ENCODE data around the gene TLN1.

TLN1 gene

GRCh38 chr9:35745569-35745968 is 13.6 kb upstream of the TLN1 start:
- H3K27me3 ChIP-seq (ENCODE audit: insufficient read depth, low read length) = no peaks in the 10 kb centered on the region
- H3K4me3 ChIP-seq (ENCODE audit: low read depth, low read length, poor library complexity, severe bottlenecking) = peak overlapping the region; percentile 76
- peaks cover 29% of the 10 kb centered on the region for H3K79me2 ChIP-seq (ENCODE audit: insufficient read depth, low read length)
- peak overlapping the region; percentile 6; the same call in 1 of the 2 replicates for H3K9ac ChIP-seq (ENCODE audit: low read length)
- H3K4me1 ChIP-seq (ENCODE audit: insufficient read depth, low read length, severe bottlenecking) = peaks cover 36% of the 10 kb centered on the region
- H3K9me3 ChIP-seq (ENCODE audit: low read length) = no peaks in the 10 kb centered on the region
- TF ChIP-seq EZH2 (IDR thresholded peaks at IDR 0.05; ENCODE audit: borderline replicate concordance, low read length) (no peak), CTCF (IDR thresholded peaks at IDR 0.05; ENCODE audit: low read length) (no peak)
- H4K20me1 ChIP-seq (ENCODE audit: insufficient read depth, low read length) = no peaks in the 10 kb centered on the region
- H3K27ac ChIP-seq (ENCODE audit: low read depth, low read length, poor library complexity, severe bottlenecking) = no peak overlapping the region
- no peaks in the 10 kb centered on the region for H3K9me2 ChIP-seq (ENCODE audit: low read depth, low read length)
- H3K36me3 ChIP-seq (ENCODE audit: insufficient read depth, low read length) = peaks cover 31% of the 10 kb centered on the region
- H2AFZ ChIP-seq (ENCODE audit: low read length) = no peak overlapping the region
- H3K4me2 ChIP-seq (ENCODE audit: low read length) = peak overlapping the region; percentile 79
- H3F3A ChIP-seq (ENCODE audit: insufficient read depth, low read length) = no peaks in the 10 kb centered on the region

GRCh38 chr9:35743880-35744518 is 12.0 kb upstream of the TLN1 start:
- no peaks in the 10 kb centered on the region for H4K20me1 ChIP-seq (ENCODE audit: insufficient read depth, low read length)
- H3K27ac ChIP-seq (ENCODE audit: low read depth, low read length, poor library complexity, severe bottlenecking) = no peak overlapping the region
- H3K9ac ChIP-seq (ENCODE audit: low read length) = no peak overlapping the region
- H3K9me2 ChIP-seq (ENCODE audit: low read depth, low read length) = no peaks in the 10 kb centered on the region
- no peak overlapping the region for H2AFZ ChIP-seq (ENCODE audit: low read length)
- peaks cover 29% of the 10 kb centered on the region for H3K79me2 ChIP-seq (ENCODE audit: insufficient read depth, low read length)
- peaks cover 46% of the 10 kb centered on the region for H3K36me3 ChIP-seq (ENCODE audit: insufficient read depth, low read length)
- no peaks in the 10 kb centered on the region for H3K27me3 ChIP-seq (ENCODE audit: insufficient read depth, low read length)
- no peak for TF ChIP-seq EZH2 (IDR thresholded peaks at IDR 0.05; ENCODE audit: borderline replicate concordance, low read length)
- no peak for TF ChIP-seq CTCF (IDR thresholded peaks at IDR 0.05; ENCODE audit: low read length)
- H3K4me1 ChIP-seq (ENCODE audit: insufficient read depth, low read length, severe bottlenecking) = peaks cover 28% of the 10 kb centered on the region
- H3K4me2 ChIP-seq (ENCODE audit: low read length) = no peak overlapping the region
- H3K4me3 ChIP-seq (ENCODE audit: low read depth, low read length, poor library complexity, severe bottlenecking) = no peak overlapping the region
- no peaks in the 10 kb centered on the region for H3F3A ChIP-seq (ENCODE audit: insufficient read depth, low read length)
- H3K9me3 ChIP-seq (ENCODE audit: low read length) = no peaks in the 10 kb centered on the region

- no peak overlapping the region for H3K4me2 ChIP-seq (ENCODE audit: low read length)
- no peak overlapping the region for H3K4me3 ChIP-seq (ENCODE audit: low read depth, low read length, poor library complexity, severe bottlenecking)
- no peaks in the 10 kb centered on the region for H3F3A ChIP-seq (ENCODE audit: insufficient read depth, low read length)
- no peaks in the 10 kb centered on the region for H4K20me1 ChIP-seq (ENCODE audit: insufficient read depth, low read length)
- peaks cover 28% of the 10 kb centered on the region for H3K4me1 ChIP-seq (ENCODE audit: insufficient read depth, low read length, severe bottlenecking)
- H3K9me2 ChIP-seq (ENCODE audit: low read depth, low read length) = no peaks in the 10 kb centered on the region
- no peak overlapping the region for H2AFZ ChIP-seq (ENCODE audit: low read length)
- no peak overlapping the region for H3K9ac ChIP-seq (ENCODE audit: low read length)
- H3K79me2 ChIP-seq (ENCODE audit: insufficient read depth, low read length) = peaks cover 28% of the 10 kb centered on the region
- H3K9me3 ChIP-seq (ENCODE audit: low read length) = no peaks in the 10 kb centered on the region
- peaks cover 52% of the 10 kb centered on the region for H3K36me3 ChIP-seq (ENCODE audit: insufficient read depth, low read length)
- no peak overlapping the region for H3K27ac ChIP-seq (ENCODE audit: low read depth, low read length, poor library complexity, severe bottlenecking)
- H3K27me3 ChIP-seq (ENCODE audit: insufficient read depth, low read length) = no peaks in the 10 kb centered on the region
- TF ChIP-seq CTCF (IDR thresholded peaks at IDR 0.05; ENCODE audit: low read length) = no peak
- TF ChIP-seq EZH2 (IDR thresholded peaks at IDR 0.05; ENCODE audit: borderline replicate concordance, low read length) = no peak
These were observed 11.5 kb upstream of the TLN1 start for GRCh38 chr9:35743452-35743851.

Measured in OCI-LY1 (cell line).